IMR-90 (cell line): ENCODE measurements around the gene THADA. TPM values are rescaled to one million over a fixed set of nuclear protein-coding genes. Genes with fewer than 3 reads are reported as not detected.

Experiments
- ATAC-seq: fragments of 200-7000 bp; cut with Tn5 transposase; 2 replicates; pipeline ENCODE4 v1.9.1; 2020; ENCODE audit warnings: low read depth, mild to moderate bottlenecking, moderate library complexity
- BruUV-seq: library from RNA; stranded (reverse); fragments of 400-500 nt; replicated peaks from 2 replicates; lab custom pipeline; 2021; lab: Mats Ljungman, UMichigan
- CTCF ChIA-PET: fragments of 300-600 bp; formaldehyde crosslinking; extraction: SDS; loops from one replicate; lab custom pipeline; 2021; ENCODE audit warnings: antibody characterized with exemption; lab: Yijun Ruan, JAX
- POLR2A ChIA-PET: fragments of 300-600 bp; sonication (Branson Sonifier 250); formaldehyde crosslinking; loops from one replicate; lab custom pipeline; 2022; ENCODE audit warnings: antibody characterized with exemption; ENCODE audit not compliant: unreplicated experiment; lab: Charles Lee
- DNase-seq: peaks from one replicate; pipeline ENCODE4 v3.0.0; 2013
- H2AFZ ChIP-seq: replicated peaks from 2 replicates; pipeline ENCODE3; 2013; ENCODE audit warnings: low read length, mild to moderate bottlenecking; ENCODE audit not compliant: poor library complexity
- H2AK5ac ChIP-seq: 2 replicates; pipeline ENCODE4 v1.6.1; 2013; ENCODE audit warnings: low read depth, low read length, inconsistent platforms
- H2AK9ac ChIP-seq: replicated peaks from 2 replicates; pipeline ENCODE3; 2013; ENCODE audit warnings: mild to moderate bottlenecking, low read depth, low read length, moderate library complexity; ENCODE audit not compliant: poor library complexity
- H2BK120ac ChIP-seq: 2 replicates; pipeline ENCODE4 v1.6.1; 2013; ENCODE audit warnings: low read depth, low read length, inconsistent platforms
- H2BK15ac ChIP-seq: 3 replicates; pipeline ENCODE4 v1.6.1; 2013; ENCODE audit warnings: low read depth, low read length, inconsistent platforms
- H2BK20ac ChIP-seq: 2 replicates; pipeline ENCODE4 v1.6.1; 2013; ENCODE audit warnings: low read depth, mild to moderate bottlenecking, inconsistent platforms, low read length, moderate library complexity
- H2BK5ac ChIP-seq: 2 replicates; pipeline ENCODE4 v1.6.1; 2013; ENCODE audit warnings: mild to moderate bottlenecking, low read depth, low read length, inconsistent platforms; ENCODE audit not compliant: poor library complexity, severe bottlenecking
- H3K14ac ChIP-seq: replicated peaks from 2 replicates; pipeline ENCODE4 v1.6.1; 2013; ENCODE audit warnings: low read depth, low read length, inconsistent platforms
- H3K18ac ChIP-seq: 2 replicates; pipeline ENCODE4 v1.6.1; 2013; ENCODE audit warnings: low read depth, low read length, control low read depth
- H3K23ac ChIP-seq: 2 replicates; pipeline ENCODE4 v1.6.1; 2013; ENCODE audit warnings: low read depth, low read length, inconsistent platforms
- H3K27ac ChIP-seq: 2 replicates; pipeline ENCODE4 v1.5.1; 2013; ENCODE audit warnings: mild to moderate bottlenecking, control low read depth, low read length; ENCODE audit not compliant: insufficient read depth
- H3K27me3 ChIP-seq: 2 replicates; pipeline ENCODE4 v1.6.1; 2013; ENCODE audit warnings: low read length; ENCODE audit not compliant: control insufficient read depth, insufficient read depth
- H3K36me3 ChIP-seq: 2 replicates; pipeline ENCODE4 v1.6.1; 2013; ENCODE audit warnings: low read length, mixed read lengths; ENCODE audit not compliant: control insufficient read depth, insufficient read depth
- H3K4ac ChIP-seq: 2 replicates; pipeline ENCODE4 v1.6.1; 2013; ENCODE audit warnings: low read depth, low read length, inconsistent platforms
- H3K4me1 ChIP-seq: 2 replicates; pipeline ENCODE4 v1.6.1; 2013; ENCODE audit warnings: low read length, mixed read lengths; ENCODE audit not compliant: control insufficient read depth, insufficient read depth
- H3K4me2 ChIP-seq: 2 replicates; pipeline ENCODE4 v1.6.1; 2013; ENCODE audit warnings: low read depth, mild to moderate bottlenecking, control low read depth, low read length, moderate library complexity
- H3K4me3 ChIP-seq: 2 replicates; pipeline ENCODE4 v1.5.1; 2013; ENCODE audit warnings: low read depth, mild to moderate bottlenecking, control low read depth, low read length, moderate library complexity; ENCODE audit not compliant: insufficient read depth
- H3K56ac ChIP-seq: 2 replicates; pipeline ENCODE4 v1.6.1; 2013; ENCODE audit warnings: low read length, inconsistent platforms; ENCODE audit not compliant: insufficient read depth; ENCODE audit errors: extremely low read depth
- H3K79me1 ChIP-seq, 2 experiments: 2 replicates each; pipeline ENCODE4 v1.6.1; 2013; ENCODE audit warnings: low read length in 2 of 2, inconsistent platforms in 1 of 2, low read depth in 1 of 2
- H3K9ac ChIP-seq: 2 replicates; pipeline ENCODE4 v1.6.1; 2013; ENCODE audit warnings: low read depth, low read length, control low read depth
- H3K9me1 ChIP-seq: 2 replicates; pipeline ENCODE4 v1.6.1; 2013; ENCODE audit warnings: low read length, inconsistent platforms; ENCODE audit not compliant: insufficient read depth
- H3K9me3 ChIP-seq: 2 replicates; pipeline ENCODE4 v1.6.1; 2013; ENCODE audit warnings: low read length; ENCODE audit not compliant: control insufficient read depth, insufficient read depth
- H4K20me1 ChIP-seq: 2 replicates; pipeline ENCODE4 v1.6.1; 2013; ENCODE audit warnings: low read length, inconsistent platforms; ENCODE audit not compliant: insufficient read depth
- H4K5ac ChIP-seq: 2 replicates; pipeline ENCODE4 v1.6.1; 2013; ENCODE audit warnings: mild to moderate bottlenecking, low read depth, low read length, control low read depth
- H4K8ac ChIP-seq, 2 experiments: 2 replicates each; pipeline ENCODE4 v1.6.1; 2013; ENCODE audit warnings: low read depth in 2 of 2, low read length in 2 of 2, control low read depth in 1 of 2, inconsistent platforms in 1 of 2
- H4K91ac ChIP-seq: 2 replicates; pipeline ENCODE4 v1.6.1; 2013; ENCODE audit warnings: low read depth, low read length, inconsistent platforms; ENCODE audit not compliant: insufficient read depth
- CHD1 ChIP-seq: IDR thresholded peaks from 2 replicates; pipeline ENCODE4 v1.6.1; 2012; ENCODE audit warnings: low read depth, low read length, improper control_type of control experiment
- FOS ChIP-seq: fragments of 150-350 bp; IDR thresholded peaks from 2 replicates; pipeline ENCODE4 v1.6.1; 2016; ENCODE audit warnings: low read depth, low read length
- MAZ ChIP-seq: IDR thresholded peaks from 2 replicates; pipeline ENCODE4 v1.6.1; 2012; ENCODE audit warnings: low read depth, mild to moderate bottlenecking, low read length, improper control_type of control experiment, moderate library complexity, borderline replicate concordance
- MXI1 ChIP-seq: IDR thresholded peaks from 2 replicates; pipeline ENCODE4 v1.6.1; 2012; ENCODE audit warnings: low read depth, mild to moderate bottlenecking, low read length, moderate library complexity, borderline replicate concordance
- POLR2A ChIP-seq: IDR thresholded peaks from 2 replicates; pipeline ENCODE4 v1.6.1; 2012; ENCODE audit warnings: mild to moderate bottlenecking, low read depth, low read length
- RCOR1 ChIP-seq: IDR thresholded peaks from 2 replicates; pipeline ENCODE4 v1.6.1; 2012; ENCODE audit warnings: mild to moderate bottlenecking, low read length, improper control_type of control experiment; ENCODE audit not compliant: insufficient replicate concordance
- WGBS, 2 experiments: methylation state at CpG; one replicate each; pipeline versions ENCODE4 v1.1.5 to v1.1.7; 2013; ENCODE audit warnings: missing lambda C conversion rate in 2 of 2; ENCODE audit not compliant: insufficient read length in 1 of 2; ENCODE audit errors: extremely low coverage in 2 of 2; 5-methylcytosine and 5-hydroxymethylcytosine counted together
- dilution Hi-C: fragments of 300-500 bp; cut with HindIII; formaldehyde crosslinking; loops from one replicate; pipeline ENCODE4 v1.14.3; 2018; ENCODE audit warnings: low sequenced_read_pairs; ENCODE audit not compliant: unreplicated experiment
- in situ Hi-C: fragments of 300-500 bp; cut with MboI; formaldehyde crosslinking; loops from 3 replicates; pipeline ENCODE4 v1.14.3; 2019; ENCODE audit warnings: low sequenced_read_pairs, inconsistent platforms, mixed read lengths
- intact Hi-C: fragments of 100-400 bp; cut with micrococcal nuclease; formaldehyde crosslinking; loops from 2 replicates; pipeline ENCODE4 v1.10.0; 2022
- polyA plus RNA-seq, 3 experiments: library from polyadenylated mRNA; depleted of rRNA; stranded (reverse); fragments of >200 nt; gene quantifications; 2 replicates each; pipeline ENCODE4 v1.2.3, GENCODE V29; 2012; ENCODE audit warnings: low replicate concordance in 1 of 3
- total RNA-seq: library from RNA; depleted of rRNA; stranded (reverse); fragments of >200 nt; gene quantifications from 2 replicates; pipeline ENCODE4 v1.2.3, GENCODE V29; 2012
- TF ChIP-seq, protein P1 (sequence below): conservative IDR thresholded peaks from 2 replicates; pipeline ENCODE4 v1.5.1; 2012; ENCODE audit warnings: mild to moderate bottlenecking, low read depth, low read length, improper control_type of control experiment
- TF ChIP-seq, protein P2 (sequence below): fragments of 150-350 bp; IDR thresholded peaks from 2 replicates; pipeline ENCODE4 v1.6.1; 2017; ENCODE audit warnings: mild to moderate bottlenecking, antibody characterized with exemption, low read length, low read depth

The THADA gene
- total and polyA plus RNA-seq, 2 of the 4 experiments (the other 2 are of a cell fraction) = 10.5 to 21.3 TPM

DNA sequence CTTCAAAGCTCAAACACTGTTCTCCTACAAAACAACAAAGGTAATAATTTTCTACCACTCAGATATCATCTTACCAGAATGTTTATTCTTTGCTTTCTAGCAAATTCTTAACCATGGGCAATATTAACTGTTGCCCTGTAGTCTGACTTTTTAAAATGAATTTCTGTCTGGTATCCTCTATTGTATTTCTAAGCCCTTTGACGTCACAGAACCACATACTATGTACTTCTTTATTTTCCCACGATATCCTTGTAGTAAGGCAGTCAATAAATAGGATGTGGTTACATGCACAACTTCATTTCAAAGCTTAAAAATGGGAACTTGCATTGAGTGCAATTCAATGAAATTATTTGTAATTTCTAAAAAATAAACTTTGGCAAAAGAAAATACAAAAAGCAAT, 58.7 kb downstream of the THADA start:
- intact Hi-C loops = no loop called here
- no peak overlapping the region for H3K4ac ChIP-seq
- no peak overlapping the region for H2BK15ac ChIP-seq
- no peak overlapping the region for H2AK9ac ChIP-seq
- H4K20me1 ChIP-seq = no peaks in the 10 kb centered on the region
- no peaks in the 10 kb centered on the region for H3K36me3 ChIP-seq
- H4K91ac ChIP-seq = no peak overlapping the region
- no peaks in the 10 kb centered on the region for H3K79me1 ChIP-seq
- H2AFZ ChIP-seq = no peak overlapping the region
- peaks cover 7% of the 10 kb centered on the region for H3K4me1 ChIP-seq
- no peak for ATAC-seq
- H3K4me2 ChIP-seq = no peak overlapping the region
- H3K23ac ChIP-seq = no peak overlapping the region
- H3K18ac ChIP-seq = no peak overlapping the region
- in situ Hi-C loops = no loop called here
- no peak overlapping the region for H3K4me3 ChIP-seq
- peaks cover 9% of the 10 kb centered on the region for H3K9me1 ChIP-seq
- POLR2A ChIA-PET = no interaction called here
- H3K9ac ChIP-seq = no peak overlapping the region
- no TSS peak for BruUV-seq
- DNase-seq = no peak
- no peak overlapping the region for H2BK5ac ChIP-seq
- H3K27ac ChIP-seq = no peak overlapping the region
- no peak overlapping the region for H2AK5ac ChIP-seq
- CTCF ChIA-PET = no interaction called here
- H3K56ac ChIP-seq = no peak overlapping the region
- no peaks in the 10 kb centered on the region for H3K27me3 ChIP-seq
- no peak overlapping the region for H3K14ac ChIP-seq
- dilution Hi-C loops = no loop called here
- WGBS, 2 experiments = no CpG with 5 or more reads among the region's 2 CpGs
- no peak overlapping the region for H4K5ac ChIP-seq
- H2BK120ac ChIP-seq = no peak overlapping the region
- H3K9me3 ChIP-seq = no peaks in the 10 kb centered on the region
- H4K8ac ChIP-seq = no peak overlapping the region; a peak in 1 of 4 replicates
- H2BK20ac ChIP-seq = no peak overlapping the region
- no peak for TF ChIP-seq CHD1
- TF ChIP-seq, protein P1, sequence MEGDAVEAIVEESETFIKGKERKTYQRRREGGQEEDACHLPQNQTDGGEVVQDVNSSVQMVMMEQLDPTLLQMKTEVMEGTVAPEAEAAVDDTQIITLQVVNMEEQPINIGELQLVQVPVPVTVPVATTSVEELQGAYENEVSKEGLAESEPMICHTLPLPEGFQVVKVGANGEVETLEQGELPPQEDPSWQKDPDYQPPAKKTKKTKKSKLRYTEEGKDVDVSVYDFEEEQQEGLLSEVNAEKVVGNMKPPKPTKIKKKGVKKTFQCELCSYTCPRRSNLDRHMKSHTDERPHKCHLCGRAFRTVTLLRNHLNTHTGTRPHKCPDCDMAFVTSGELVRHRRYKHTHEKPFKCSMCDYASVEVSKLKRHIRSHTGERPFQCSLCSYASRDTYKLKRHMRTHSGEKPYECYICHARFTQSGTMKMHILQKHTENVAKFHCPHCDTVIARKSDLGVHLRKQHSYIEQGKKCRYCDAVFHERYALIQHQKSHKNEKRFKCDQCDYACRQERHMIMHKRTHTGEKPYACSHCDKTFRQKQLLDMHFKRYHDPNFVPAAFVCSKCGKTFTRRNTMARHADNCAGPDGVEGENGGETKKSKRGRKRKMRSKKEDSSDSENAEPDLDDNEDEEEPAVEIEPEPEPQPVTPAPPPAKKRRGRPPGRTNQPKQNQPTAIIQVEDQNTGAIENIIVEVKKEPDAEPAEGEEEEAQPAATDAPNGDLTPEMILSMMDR = no peak
- TF ChIP-seq, protein P2, sequence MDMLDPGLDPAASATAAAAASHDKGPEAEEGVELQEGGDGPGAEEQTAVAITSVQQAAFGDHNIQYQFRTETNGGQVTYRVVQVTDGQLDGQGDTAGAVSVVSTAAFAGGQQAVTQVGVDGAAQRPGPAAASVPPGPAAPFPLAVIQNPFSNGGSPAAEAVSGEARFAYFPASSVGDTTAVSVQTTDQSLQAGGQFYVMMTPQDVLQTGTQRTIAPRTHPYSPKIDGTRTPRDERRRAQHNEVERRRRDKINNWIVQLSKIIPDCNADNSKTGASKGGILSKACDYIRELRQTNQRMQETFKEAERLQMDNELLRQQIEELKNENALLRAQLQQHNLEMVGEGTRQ = no peak
- no peak for TF ChIP-seq POLR2A
- TF ChIP-seq RCOR1 = no peak
- TF ChIP-seq MXI1 = no peak
- no peak for TF ChIP-seq FOS
- no peak for TF ChIP-seq MAZ
